NB4 (cell line): ENCODE results near the gene PTPN5.

Experiments
- CTCF ChIP-seq: IDR thresholded peaks from one replicate; pipeline ENCODE4 v1.5.1; 2012; ENCODE audit warnings: low read depth, low read length
- MAX ChIP-seq: IDR thresholded peaks from 2 replicates; pipeline ENCODE4 v1.6.1; 2011; ENCODE audit warnings: low read depth, low read length
- POLR2A ChIP-seq: IDR thresholded peaks from 2 replicates; pipeline ENCODE4 v1.6.1; 2011; ENCODE audit warnings: mild to moderate bottlenecking; ENCODE audit not compliant: insufficient read length; ENCODE audit errors: extremely low read depth

DNA sequence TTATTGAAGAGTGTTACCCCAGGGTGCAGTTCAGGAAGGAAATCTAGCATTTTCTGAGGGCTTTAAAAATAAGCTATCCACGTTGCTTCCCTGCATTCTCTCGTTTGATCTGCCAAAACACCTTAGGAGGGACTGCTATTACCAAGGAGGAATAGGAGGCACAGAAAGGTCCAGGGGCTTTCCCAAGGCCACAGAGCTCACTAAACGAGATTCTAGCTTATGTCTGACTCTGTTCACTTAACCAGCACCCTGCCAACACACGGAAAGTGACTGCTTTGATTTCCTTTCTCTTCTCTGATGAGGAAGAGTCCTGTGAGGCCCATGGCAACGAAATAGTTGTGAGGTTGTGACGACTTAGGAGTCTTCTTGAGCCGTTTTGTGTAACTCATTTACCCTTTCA lies 3.4 kb upstream of the PTPN5 start:
- no peak for TF ChIP-seq CTCF
- no peak for TF ChIP-seq POLR2A
- TF ChIP-seq MAX: no peak
